ENCODE measurements around the gene RXRA. TPM values are rescaled to one million over a fixed set of nuclear protein-coding genes. Genes with fewer than 3 reads are reported as not detected.

RXRA gene
- total and polyA plus RNA-seq, 7 donors, result 37.7 to 192 (median 139) TPM

- Histone ChIP-seq H3K27me3 (ENCODE audit: insufficient read depth in 3 of 3, low read length in 2 of 3) (no peaks in the 10 kb centered on the region), H3K4me3 (no peak overlapping the region), H3K9me3 (no peaks in the 10 kb centered on the region), H3K27ac (no peak overlapping the region), H3K4me1 (peaks cover 6% of the 10 kb centered on the region), H3K36me3 (ENCODE audit: insufficient read depth in 1 of 2, low read depth in 1 of 2) (no peaks in the 10 kb centered on the region)
- no peak for TF ChIP-seq CTCF (IDR thresholded peaks at IDR 0.05)
- DNase-seq, result peak; percentile 9 to 24
- 76 to 88% (median 85%) methylated on average over 13 of the region's 13 CpGs for WGBS, 3 donors
- intact Hi-C loops (cut with DNase I), result no loop called here
- no peak for ATAC-seq
Observed at GRCh38 chr9:134293031-134293521, 33.2 kb upstream of the RXRA start.

DNA sequence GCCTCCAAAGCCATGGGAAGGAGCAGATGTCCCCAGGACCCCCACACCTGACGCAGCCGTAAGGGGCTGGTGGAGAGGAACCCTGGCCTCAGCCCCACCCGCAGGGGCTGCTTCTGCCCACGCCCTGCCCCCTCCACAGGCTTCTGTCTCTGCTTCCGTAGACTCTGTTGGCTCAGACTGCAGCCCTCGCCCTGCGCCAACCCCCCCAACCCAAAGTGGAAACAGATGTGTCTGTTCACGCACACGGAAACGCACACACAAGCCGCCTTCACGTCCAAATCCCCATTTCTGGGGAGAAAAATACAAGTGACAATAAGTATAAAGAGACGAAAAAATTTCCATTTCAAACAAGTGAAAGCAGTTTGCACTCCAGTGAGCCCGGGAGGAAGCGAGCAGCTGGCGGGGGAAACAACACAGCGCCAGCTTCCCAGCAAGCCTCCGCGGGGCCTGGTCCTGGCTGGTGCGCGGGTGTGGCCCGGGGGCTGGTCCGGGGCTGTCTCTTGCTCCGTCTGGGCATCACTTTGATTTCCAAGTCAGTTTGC, 32.6 kb upstream of the RXRA start:
- intact Hi-C loops (cut with DNase I), result no loop called here
- Histone ChIP-seq H3K9me3 (no peaks in the 10 kb centered on the region), H3K27ac (no peak overlapping the region), H3K4me1 (peaks cover 6% of the 10 kb centered on the region), H3K36me3 (ENCODE audit: insufficient read depth in 1 of 2, low read depth in 1 of 2) (no peaks in the 10 kb centered on the region), H3K27me3 (ENCODE audit: insufficient read depth in 3 of 3, low read length in 2 of 3) (no peaks in the 10 kb centered on the region), H3K4me3 (peak overlapping the region; percentile 13)
- DNase-seq (peak; percentile 37 to 56), ATAC-seq (peak in 2 of 4 donors; percentile 3 to 28)
- WGBS, 3 donors, result 27 to 47% (median 37%) methylated on average over 22 to 24 of the region's 24 CpGs
- TF ChIP-seq CTCF (IDR thresholded peaks at IDR 0.05), result no peak

- DNase-seq (peak; percentile 62 to 78), ATAC-seq (peak; percentile 21 to 62 (median 50))
- 55 to 64% (median 63%) methylated on average over 42 to 45 of the region's 45 CpGs for WGBS, 3 donors
Observed at GRCh38 chr9:134294153-134295071, 31.8 kb upstream of the RXRA start.

DNA sequence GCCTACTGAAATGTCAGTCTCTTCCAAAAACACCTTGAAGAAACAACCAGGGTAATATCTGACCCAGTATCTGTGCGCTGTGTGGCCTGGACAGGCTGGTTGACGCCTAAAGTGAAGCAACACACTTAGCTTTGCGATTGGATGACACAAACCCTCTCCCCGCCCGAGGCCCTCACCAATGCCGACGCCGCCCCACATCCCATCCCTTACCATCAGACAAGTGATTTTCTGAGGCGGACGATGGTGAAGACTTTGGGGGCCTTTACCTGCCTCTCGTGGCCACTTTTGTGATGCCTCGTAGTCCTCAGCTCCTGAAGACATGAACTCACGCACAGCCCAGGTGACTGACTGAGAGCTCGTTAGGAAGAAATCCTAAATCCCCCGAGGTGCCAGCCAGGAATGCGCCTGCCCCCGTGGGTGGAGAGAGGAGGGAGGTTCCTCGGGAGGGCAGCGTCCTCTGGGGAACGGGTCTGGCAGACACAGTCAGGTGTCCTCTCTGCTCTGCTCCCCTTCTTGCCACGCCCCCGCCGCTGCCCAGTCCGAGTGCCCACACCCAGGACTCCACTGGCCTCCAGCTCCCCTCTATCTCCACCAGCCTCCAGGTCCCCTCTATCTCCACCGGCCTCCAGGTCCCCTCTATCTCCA, 31.0 kb upstream of the RXRA start:
- no peaks in the 10 kb centered on the region for H3K9me3 ChIP-seq
- peaks cover 6% of the 10 kb centered on the region for H3K4me1 ChIP-seq
- no peak overlapping the region for H3K27ac ChIP-seq
- ATAC-seq, result no peak
- H3K27me3 ChIP-seq (ENCODE audit: insufficient read depth in 3 of 3, low read length in 2 of 3), result no peaks in the 10 kb centered on the region
- no peaks in the 10 kb centered on the region for H3K36me3 ChIP-seq (ENCODE audit: insufficient read depth in 1 of 2, low read depth in 1 of 2)
- peak; percentile 11 to 44 for DNase-seq
- intact Hi-C loops (cut with DNase I), result no loop called here
- 92 to 95% (median 95%) methylated on average over 21 to 25 of the region's 25 CpGs for WGBS, 3 donors
- H3K4me3 ChIP-seq, result no peak overlapping the region
- TF ChIP-seq CTCF (IDR thresholded peaks at IDR 0.05), result no peak

More at GRCh38 chr9:134294153-134295071, 31.8 kb upstream of the RXRA start:
- intact Hi-C loops (cut with DNase I), result no loop called here
- H3K4me1 ChIP-seq, result peaks cover 6% of the 10 kb centered on the region
- H3K36me3 ChIP-seq (ENCODE audit: insufficient read depth in 1 of 2, low read depth in 1 of 2), result no peaks in the 10 kb centered on the region
- no peak for TF ChIP-seq CTCF (IDR thresholded peaks at IDR 0.05)
- no peaks in the 10 kb centered on the region for H3K9me3 ChIP-seq
- H3K27ac ChIP-seq, result no peak overlapping the region
- peak overlapping the region; percentile 13 for H3K4me3 ChIP-seq
- H3K27me3 ChIP-seq (ENCODE audit: insufficient read depth in 3 of 3, low read length in 2 of 3), result no peaks in the 10 kb centered on the region

All from psoas muscle (tissue), 8 donors.